Kidney (tissue), 14 donors: ENCODE data around the gene HHLA2. TPM values are rescaled to one million over a fixed set of nuclear protein-coding genes. Genes with fewer than 3 reads are reported as not detected.
A peak's percentile ranks its signal among the peaks of the same experiment; 100 is the strongest.

Experiments
- DNase-seq, 5 donors: peaks; one replicate each; pipeline ENCODE4 v3.0.0-alpha.2; 2013 to 2020
- FAIRE-seq: peaks from 2 replicates; lab custom pipeline; 2012; peaks lifted over from hg19 to GRCh38; lab: Jason Lieb, UNC
- H3K27ac ChIP-seq, 2 donors: one replicate each; pipeline ENCODE4 v1.7.0; 2013; ENCODE audit warnings: low read depth in 2 of 2, low read length in 2 of 2, inconsistent platforms in 1 of 2
- H3K27me3 ChIP-seq: one replicate; pipeline ENCODE4 v1.7.1; 2013; ENCODE audit warnings: low read length, inconsistent platforms; ENCODE audit not compliant: control insufficient read depth, insufficient read depth
- H3K36me3 ChIP-seq, 3 donors: one replicate each; pipeline versions ENCODE4 v1.7.0 to v1.7.1; 2013; ENCODE audit warnings: low read length in 3 of 3, control low read depth in 1 of 3, inconsistent platforms in 1 of 3; ENCODE audit not compliant: insufficient read depth in 3 of 3, control insufficient read depth in 2 of 3
- H3K4me1 ChIP-seq, 3 donors: one replicate each; pipeline versions ENCODE4 v1.7.0 to v1.7.1; 2013; ENCODE audit warnings: low read length in 3 of 3, inconsistent platforms in 1 of 3, low read depth in 1 of 3; ENCODE audit not compliant: control insufficient read depth in 2 of 3, insufficient read depth in 2 of 3
- H3K4me3 ChIP-seq, 3 donors: one replicate each; pipeline versions ENCODE4 v1.7.0 to v1.8.1; 2013; ENCODE audit warnings: low read length in 3 of 3, control low read depth in 1 of 3, inconsistent platforms in 1 of 3
- H3K9ac ChIP-seq, 3 donors: one replicate each; pipeline versions ENCODE4 v1.7.0 to v1.7.1; 2013; ENCODE audit warnings: low read length in 3 of 3, control low read depth in 1 of 3, inconsistent platforms in 1 of 3
- H3K9me3 ChIP-seq, 3 donors: one replicate each; pipeline versions ENCODE4 v1.7.0 to v1.7.1; 2013; ENCODE audit warnings: low read length in 3 of 3, control low read depth in 1 of 3, inconsistent platforms in 1 of 3; ENCODE audit not compliant: control insufficient read depth in 2 of 3, insufficient read depth in 1 of 3
- intact Hi-C: fragments of 100-400 bp; cut with DNase I; formaldehyde crosslinking; loops from one replicate; pipeline ENCODE4 v1.11.1; 2022
- polyA plus RNA-seq: library from polyadenylated mRNA; stranded (reverse); fragments of 350-450 nt; fragmentation: Illumina TruSeq; extraction: RNeasy Lipid Tissue Mini Kit (QIAGEN cat#74804); gene quantifications from one replicate; pipeline ENCODE4 v1.2.3, GENCODE V29; 2014; ENCODE audit warnings: low read depth, low replicate concordance; ENCODE audit not compliant: insufficient read depth
- total RNA-seq: library from RNA; stranded (reverse); fragmentation: NEBNext Ultra II Directional; extraction: Animal tissue kit (Norgen Biotek cat#: 25700); gene quantifications from one replicate; pipeline ENCODE4 v1.2.1, GENCODE V29; 2021
- TF ChIP-seq, protein P1 (sequence below): IDR thresholded peaks from 3 replicates; pipeline ENCODE4 v1.5.1; 2012; ENCODE audit warnings: mild to moderate bottlenecking, moderate library complexity, borderline replicate concordance; ENCODE audit not compliant: insufficient read depth; ENCODE audit errors: extremely low read depth
- donor health status: control.
- donor health status: control.
- donor health status: control.
- donor health status: control.
- donor health status: control.
- donor health status: DM: yes; HTN: yes; CAD: no.
- donor health status: Normal renal cell carcinoma (clear cell type).

HHLA2 gene
- total and polyA plus RNA-seq, 2 donors from 2014 or later: 5.1 to 18.8 TPM

- FAIRE-seq: no peak
- Histone ChIP-seq H3K27ac (no peak overlapping the region), H3K4me3 (no peak overlapping the region), H3K9ac (no peak overlapping the region), H3K9me3 (no peaks in the 10 kb centered on the region), H3K27me3 (no peaks in the 10 kb centered on the region), H3K4me1 (peaks cover 0 to 15% (median 4%) of the 10 kb centered on the region in 3 donors), H3K36me3 (no peaks in the 10 kb centered on the region)
- DNase-seq: no peak
- intact Hi-C loops: no loop called here
- TF ChIP-seq, protein P1, sequence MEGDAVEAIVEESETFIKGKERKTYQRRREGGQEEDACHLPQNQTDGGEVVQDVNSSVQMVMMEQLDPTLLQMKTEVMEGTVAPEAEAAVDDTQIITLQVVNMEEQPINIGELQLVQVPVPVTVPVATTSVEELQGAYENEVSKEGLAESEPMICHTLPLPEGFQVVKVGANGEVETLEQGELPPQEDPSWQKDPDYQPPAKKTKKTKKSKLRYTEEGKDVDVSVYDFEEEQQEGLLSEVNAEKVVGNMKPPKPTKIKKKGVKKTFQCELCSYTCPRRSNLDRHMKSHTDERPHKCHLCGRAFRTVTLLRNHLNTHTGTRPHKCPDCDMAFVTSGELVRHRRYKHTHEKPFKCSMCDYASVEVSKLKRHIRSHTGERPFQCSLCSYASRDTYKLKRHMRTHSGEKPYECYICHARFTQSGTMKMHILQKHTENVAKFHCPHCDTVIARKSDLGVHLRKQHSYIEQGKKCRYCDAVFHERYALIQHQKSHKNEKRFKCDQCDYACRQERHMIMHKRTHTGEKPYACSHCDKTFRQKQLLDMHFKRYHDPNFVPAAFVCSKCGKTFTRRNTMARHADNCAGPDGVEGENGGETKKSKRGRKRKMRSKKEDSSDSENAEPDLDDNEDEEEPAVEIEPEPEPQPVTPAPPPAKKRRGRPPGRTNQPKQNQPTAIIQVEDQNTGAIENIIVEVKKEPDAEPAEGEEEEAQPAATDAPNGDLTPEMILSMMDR: no peak
Measured at GRCh38 chr3:108293858-108294257, 2.5 kb upstream of the HHLA2 start.

GRCh38 chr3:108295421-108296175 lies 750 bp upstream of the HHLA2 start:
- TF ChIP-seq, protein P1: no peak
- intact Hi-C loops: no loop called here
- Histone ChIP-seq H3K27me3 (no peaks in the 10 kb centered on the region), H3K4me1 (peaks cover 0 to 23% (median 10%) of the 10 kb centered on the region in 3 donors), H3K36me3 (no peaks in the 10 kb centered on the region), H3K9ac (no peak overlapping the region), H3K27ac (no peak overlapping the region), H3K4me3 (no peak overlapping the region), H3K9me3 (no peaks in the 10 kb centered on the region)
- DNase-seq (no peak), FAIRE-seq (no peak)

GRCh38 chr3:108297647-108298046 lies 1.3 kb downstream of the HHLA2 start:
- peak overlapping the region; percentile 45 to 74 for H3K27ac ChIP-seq
- no peaks in the 10 kb centered on the region for H3K36me3 ChIP-seq

More at GRCh38 chr3:108297647-108298046, 1.3 kb downstream of the HHLA2 start:
- intact Hi-C loops: no loop called here
- Histone ChIP-seq H3K4me1 (peaks cover 0 to 31% (median 10%) of the 10 kb centered on the region in 3 donors), H3K9ac (no peak overlapping the region), H3K27me3 (no peaks in the 10 kb centered on the region), H3K4me3 (peak overlapping the region in 1 of 3 donors; percentile 22), H3K9me3 (no peaks in the 10 kb centered on the region)
- FAIRE-seq: peak; percentile 96
- peak; percentile 50 to 86 (median 80) for DNase-seq
- TF ChIP-seq, protein P1: no peak
